Right renal pelvis (tissue), 4 donors: Measurements from ENCODE around the gene TFE3. TPM values are rescaled to one million over a fixed set of nuclear protein-coding genes. Genes with fewer than 3 reads are reported as not detected.
"Not testable (repeated sequence)": the region's sequence is repeated elsewhere in the genome, so short reads cannot be mapped to it uniquely, and the experiment has no call there.

Source experiments
- DNase-seq, 4 donors: peaks; one replicate each; pipeline ENCODE4 v3.0.0-alpha.2; 2013; ENCODE audit warnings: low read depth in 4 of 4, low spot score in 3 of 4, missing footprints in 1 of 4
- polyA plus RNA-seq, 4 donors: library from polyadenylated mRNA; unstranded; fragments of 120-200 nt; gene quantifications; one replicate each; pipeline ENCODE4 v1.2.1, GENCODE V29; 2013; ENCODE audit not compliant: insufficient read length in 4 of 4

Gene TFE3
- polyA plus RNA-seq, 4 donors = 28.7 to 32.8 (median 30.6) TPM

- DNase-seq = peak; percentile 74 to 79 (median 78)
Measured at GRCh38 chrX:49002091-49002935, 40.8 kb downstream of the TFE3 start, which contains the start of gene GRIPAP1. TSS of gene GRIPAP1 (minus strand) at chrX:49002264. CDS start at chrX:49002229, 35 bp downstream.

DNA sequence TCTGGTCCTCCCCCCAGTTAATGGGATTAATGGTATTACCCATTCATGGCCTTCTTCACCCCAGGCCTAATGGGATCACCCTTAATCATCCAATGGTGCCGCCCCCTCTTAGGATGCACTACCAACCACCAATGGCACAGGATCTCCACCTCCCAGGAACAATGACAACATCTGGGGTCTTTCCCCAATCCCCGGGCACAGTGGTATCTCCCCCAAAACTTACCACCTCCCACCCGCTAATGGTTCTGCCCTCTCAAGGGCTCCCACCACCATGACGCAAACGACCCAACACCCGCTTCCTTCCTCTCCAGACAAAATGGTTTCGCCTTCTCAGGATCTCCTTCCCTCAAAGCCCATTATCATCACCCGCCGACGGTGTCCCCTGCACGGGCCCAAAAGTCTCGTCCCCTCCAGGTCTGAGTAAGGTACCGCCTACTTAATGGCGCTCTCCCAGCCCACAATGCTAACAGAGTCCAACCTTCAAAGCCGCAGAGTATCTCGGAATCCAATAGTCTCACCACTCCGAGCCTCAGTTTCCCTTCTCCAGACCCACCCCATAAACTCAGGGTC is 41.6 kb downstream of the TFE3 start:
- DNase-seq = peak in 1 of 4 donors; percentile 0

GRCh38 chrX:49000636-49001035 is 42.5 kb downstream of the TFE3 start:
- DNase-seq = no peak

- no peak for DNase-seq
Measured at GRCh38 chrX:48999030-48999429, 44.1 kb downstream of the TFE3 start.

DNA sequence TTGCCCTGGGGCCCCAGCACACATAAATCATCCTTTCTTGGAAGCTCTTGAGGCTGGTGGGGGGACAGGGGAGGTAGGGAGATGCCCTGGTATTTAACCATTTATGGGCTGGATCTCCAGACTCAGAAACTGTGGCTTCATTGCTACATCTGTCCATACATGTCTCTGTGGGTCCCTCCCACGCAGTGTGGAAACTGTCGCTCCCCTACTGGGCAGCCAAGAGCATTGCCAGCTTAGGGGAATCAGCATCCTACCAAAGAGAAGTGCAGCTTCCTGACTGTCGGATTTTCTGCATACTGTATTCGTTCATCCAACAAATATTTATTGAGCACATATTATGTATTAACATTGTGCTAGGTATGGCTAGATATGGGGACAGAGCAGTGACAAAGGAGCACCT is 44.8 kb downstream of the TFE3 start:
- DNase-seq = no peak

- DNase-seq = no peak
Measured at GRCh38 chrX:48997865-48998264, 45.3 kb downstream of the TFE3 start.

GRCh38 chrX:48997455-48997854 is 45.7 kb downstream of the TFE3 start:
- DNase-seq = no peak

DNA sequence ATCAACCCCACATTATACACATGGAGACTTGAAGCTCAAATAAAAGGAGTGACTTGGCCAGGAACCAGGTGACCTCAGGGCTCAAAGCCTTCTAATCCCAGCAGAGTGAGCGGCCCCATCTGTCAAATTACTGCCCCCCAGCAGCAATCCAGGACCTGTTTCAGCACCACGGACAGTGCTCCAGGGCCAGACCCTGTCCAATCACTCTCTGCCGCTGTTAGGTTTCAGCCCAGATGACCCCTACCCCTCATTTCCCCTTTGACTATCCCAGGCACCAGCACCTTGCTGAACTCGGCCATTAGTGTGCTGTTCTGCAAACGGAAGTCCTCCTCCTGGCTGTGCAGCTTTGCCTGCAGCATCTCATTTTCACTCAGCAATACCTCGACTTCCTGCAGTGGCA is 46.2 kb downstream of the TFE3 start:
- no peak for DNase-seq

DNA sequence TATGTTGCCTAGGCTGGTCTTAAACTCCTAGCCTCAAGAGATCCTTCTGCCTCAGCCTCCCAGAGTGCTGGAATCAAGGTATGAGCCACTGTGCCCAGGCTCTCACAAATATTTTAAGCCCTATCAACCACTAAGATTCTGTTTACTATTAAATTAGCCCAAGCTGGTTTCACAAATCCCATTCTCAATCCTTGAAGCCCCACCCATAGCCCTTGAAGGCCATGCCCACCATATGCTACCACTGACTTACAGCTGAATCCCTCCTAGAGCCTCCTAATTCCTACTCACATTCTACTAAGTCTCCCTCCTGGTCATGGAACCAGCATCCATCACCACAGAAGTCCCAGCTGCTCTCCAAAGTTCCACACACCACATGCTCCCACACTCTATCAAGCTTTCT is 50.8 kb downstream of the TFE3 start:
- DNase-seq = no peak

GRCh38 chrX:48989483-48989882 is 53.7 kb downstream of the TFE3 start:
- DNase-seq = no peak

DNA sequence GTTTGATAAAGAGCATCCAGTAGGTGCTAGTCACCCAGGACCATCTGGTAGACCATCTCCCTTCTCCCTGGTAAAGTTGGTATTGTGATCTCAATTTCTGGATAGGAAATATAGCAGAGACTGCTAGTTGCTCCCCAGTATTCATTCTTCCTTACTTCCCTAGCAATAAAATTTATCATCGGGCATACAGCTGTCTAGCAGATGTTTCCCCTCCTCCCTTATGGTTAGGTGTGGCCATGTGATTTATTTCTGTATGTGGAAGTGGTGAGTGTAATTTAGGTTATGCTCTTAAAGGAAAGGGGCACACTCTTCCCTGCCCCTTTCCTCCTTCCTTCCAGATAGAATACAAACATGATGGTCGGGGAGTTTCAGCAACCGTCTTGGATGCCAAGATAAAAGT is 59.3 kb downstream of the TFE3 start:
- no peak for DNase-seq

DNA sequence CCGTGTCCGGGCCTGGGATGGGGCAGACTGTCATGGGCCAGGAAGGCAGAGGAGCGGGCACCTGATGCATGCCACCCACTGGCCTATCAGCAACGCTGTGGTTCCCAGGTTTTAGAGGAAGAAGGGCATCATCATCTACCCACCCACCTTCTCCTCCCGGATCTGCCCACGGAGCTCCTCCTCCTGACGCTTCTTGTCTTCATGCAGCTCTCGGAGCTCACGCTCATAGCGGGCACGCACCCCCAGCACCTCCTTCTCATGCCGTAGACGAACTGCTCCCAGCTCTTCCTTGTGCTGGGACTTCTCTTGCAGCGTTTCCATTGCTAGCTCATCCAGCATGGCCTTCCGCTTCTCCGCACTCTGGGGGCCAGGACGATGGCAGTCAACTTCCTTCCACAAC is 60.1 kb downstream of the TFE3 start:
- no peak for DNase-seq

GRCh38 chrX:48981178-48981577 is 62.0 kb downstream of the TFE3 start:
- no peak for DNase-seq

DNA sequence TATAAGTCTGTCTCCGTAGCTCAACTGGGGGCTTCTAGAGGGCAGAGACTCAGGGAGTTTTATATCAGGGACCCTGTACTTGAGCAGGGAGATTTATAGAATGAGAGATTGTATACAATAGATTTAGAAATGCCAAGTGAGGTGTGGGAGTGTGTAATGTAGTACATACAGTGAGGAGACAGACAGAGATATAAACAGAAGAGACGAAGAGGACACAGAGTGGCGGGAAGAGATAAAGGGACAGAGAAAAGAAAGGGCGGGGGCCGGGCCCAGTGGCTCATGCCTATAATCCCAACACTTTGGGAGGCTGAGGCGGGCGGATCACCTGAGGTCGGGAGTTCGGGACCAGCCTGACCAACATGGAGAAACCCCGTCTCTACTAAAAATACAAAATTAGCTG is 62.8 kb downstream of the TFE3 start:
- not testable (repeated sequence) for DNase-seq

Other genes starting within 250 kb of the TFE3 start
- 100 to 1,000 TPM; 158 to 174 (median 167) TPM for gene HDAC6, start 241.3 kb downstream of the TFE3 start, polyA plus RNA-seq
- gene ERAS, start 216.8 kb downstream of the TFE3 start, polyA plus RNA-seq = under 1 TPM in 3 of 4 donors, not detected in 1; 0.04 to 0.21 (median 0.17) TPM
- gene PCSK1N, start 207.7 kb downstream of the TFE3 start, polyA plus RNA-seq = 10 to 100 TPM in 2 of 4 donors, 1 to 10 TPM in 2; 6.0 to 20.2 (median 11.3) TPM
- 10 to 100 TPM; 38.7 to 58.2 (median 40.4) TPM for gene TIMM17B, start 145.6 kb downstream of the TFE3 start, polyA plus RNA-seq
- 10 to 100 TPM; 72.7 to 85.3 (median 77.8) TPM for gene PQBP1, start 145.4 kb downstream of the TFE3 start, polyA plus RNA-seq
- 10 to 100 TPM; 34.2 to 36.6 (median 35.9) TPM for gene SLC35A2, start 131.7 kb downstream of the TFE3 start, polyA plus RNA-seq
- 1 to 10 TPM; 5.9 to 7.7 (median 7.4) TPM for gene PIM2, start 124.3 kb downstream of the TFE3 start, polyA plus RNA-seq
- gene OTUD5, start 85.8 kb downstream of the TFE3 start, polyA plus RNA-seq = 10 to 100 TPM; 60.6 to 66.9 (median 64.5) TPM
- 1 to 10 TPM; 2.5 to 4.1 (median 2.9) TPM for gene KCND1, start 71.5 kb downstream of the TFE3 start, polyA plus RNA-seq
- gene GRIPAP1, start 41.1 kb downstream of the TFE3 start, polyA plus RNA-seq = 10 to 100 TPM; 42.5 to 56.1 (median 48.4) TPM
- gene CCDC120, start 15.6 kb upstream of the TFE3 start, polyA plus RNA-seq = 10 to 100 TPM; 10.2 to 12.7 (median 11.2) TPM
- 10 to 100 TPM; 37.1 to 47.1 (median 42.3) TPM for gene PRAF2, start 30.6 kb upstream of the TFE3 start, polyA plus RNA-seq
- gene WDR45, start 36.5 kb upstream of the TFE3 start, polyA plus RNA-seq = 10 to 100 TPM; 54.1 to 57.3 (median 55.3) TPM
- gene GPKOW, start 80.4 kb upstream of the TFE3 start, polyA plus RNA-seq = 10 to 100 TPM; 21.4 to 28.3 (median 24.5) TPM
- gene MAGIX, start 119.4 kb upstream of the TFE3 start, polyA plus RNA-seq = 1 to 10 TPM; 4.3 to 7.9 (median 5.5) TPM
- 10 to 100 TPM; 33.5 to 41.7 (median 36.1) TPM for gene PLP2, start 128.5 kb upstream of the TFE3 start, polyA plus RNA-seq
- gene PRICKLE3, start 143.0 kb upstream of the TFE3 start, polyA plus RNA-seq = 1 to 10 TPM; 3.5 to 5.1 (median 4.5) TPM
- gene SYP, start 156.8 kb upstream of the TFE3 start, polyA plus RNA-seq = 1 to 10 TPM; 1.5 to 3.1 (median 2.3) TPM
- gene CACNA1F, start 190.0 kb upstream of the TFE3 start, polyA plus RNA-seq = under 1 TPM; 0.08 to 0.45 (median 0.22) TPM
- 10 to 100 TPM; 16.5 to 23.6 (median 17.4) TPM for gene CCDC22, start 192.1 kb upstream of the TFE3 start, polyA plus RNA-seq
- gene FOXP3, start 221.4 kb upstream of the TFE3 start, polyA plus RNA-seq = 1 to 10 TPM in 1 of 4 donors, under 1 TPM in 3; 0.67 to 1.1 (median 0.89) TPM
- 1 to 10 TPM; 5.5 to 8.5 (median 6.1) TPM for gene PPP1R3F, start 226.4 kb upstream of the TFE3 start, polyA plus RNA-seq